Measurements from ENCODE around the gene PHF5A. TPM values are rescaled to one million over a fixed set of nuclear protein-coding genes. Genes with fewer than 3 reads are reported as not detected.

PHF5A gene
- total RNA-seq, 2 donors from 2014 or later: 39.5 to 55.0 TPM

DNA sequence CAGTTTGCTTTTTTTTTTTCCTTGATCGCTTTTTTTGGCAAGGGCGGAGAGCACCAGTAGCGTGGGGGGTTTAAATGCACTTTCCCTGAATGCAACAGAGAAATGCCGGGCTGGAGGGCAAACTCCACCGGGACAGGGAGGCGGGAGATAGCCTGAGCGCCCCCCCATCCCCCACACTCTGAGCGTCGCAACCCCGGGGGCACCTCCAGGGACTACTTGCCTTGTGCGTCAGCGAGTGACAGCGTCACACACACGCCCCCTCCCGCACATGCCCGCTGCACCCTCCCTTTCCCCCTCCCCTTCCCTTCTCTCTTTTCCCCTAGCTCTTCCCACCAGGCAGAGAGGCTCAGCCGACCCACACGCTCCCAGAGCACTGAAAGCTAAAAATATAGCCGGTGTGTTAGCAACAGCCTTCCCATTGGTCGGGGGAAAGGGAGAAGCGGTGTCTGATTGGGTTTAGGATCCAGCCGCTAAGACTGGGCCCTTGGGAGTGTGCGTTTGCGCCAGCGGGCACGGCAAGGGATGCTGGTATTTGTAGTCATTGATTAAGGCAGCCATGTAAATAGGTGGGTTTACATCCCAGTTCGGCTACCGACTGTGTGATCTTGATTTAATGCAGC, 20.2 kb downstream of the PHF5A start:
- Histone ChIP-seq H3K27me3 (no peaks in the 10 kb centered on the region), H3K4me3 (peak overlapping the region; percentile 89), H3K4me1 (no peaks in the 10 kb centered on the region), H3K36me3 (no peaks in the 10 kb centered on the region), H3K9ac (ENCODE audit: low read depth in 2 of 2, low read length in 2 of 2) (peak overlapping the region; percentile 100), H3K27ac (peak overlapping the region; percentile 99), H3K9me3 (no peaks in the 10 kb centered on the region)
- intact Hi-C loops (cut with DNase I): loop anchor here (5.0 kb wide), 1 partner anchor 161 kb away; the partner anchor contains the start of gene RANGAP1
- DNase-seq: peak; percentile 97
- TF ChIP-seq, protein P1, sequence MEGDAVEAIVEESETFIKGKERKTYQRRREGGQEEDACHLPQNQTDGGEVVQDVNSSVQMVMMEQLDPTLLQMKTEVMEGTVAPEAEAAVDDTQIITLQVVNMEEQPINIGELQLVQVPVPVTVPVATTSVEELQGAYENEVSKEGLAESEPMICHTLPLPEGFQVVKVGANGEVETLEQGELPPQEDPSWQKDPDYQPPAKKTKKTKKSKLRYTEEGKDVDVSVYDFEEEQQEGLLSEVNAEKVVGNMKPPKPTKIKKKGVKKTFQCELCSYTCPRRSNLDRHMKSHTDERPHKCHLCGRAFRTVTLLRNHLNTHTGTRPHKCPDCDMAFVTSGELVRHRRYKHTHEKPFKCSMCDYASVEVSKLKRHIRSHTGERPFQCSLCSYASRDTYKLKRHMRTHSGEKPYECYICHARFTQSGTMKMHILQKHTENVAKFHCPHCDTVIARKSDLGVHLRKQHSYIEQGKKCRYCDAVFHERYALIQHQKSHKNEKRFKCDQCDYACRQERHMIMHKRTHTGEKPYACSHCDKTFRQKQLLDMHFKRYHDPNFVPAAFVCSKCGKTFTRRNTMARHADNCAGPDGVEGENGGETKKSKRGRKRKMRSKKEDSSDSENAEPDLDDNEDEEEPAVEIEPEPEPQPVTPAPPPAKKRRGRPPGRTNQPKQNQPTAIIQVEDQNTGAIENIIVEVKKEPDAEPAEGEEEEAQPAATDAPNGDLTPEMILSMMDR (IDR thresholded peaks at IDR 0.05): no peak

DNA sequence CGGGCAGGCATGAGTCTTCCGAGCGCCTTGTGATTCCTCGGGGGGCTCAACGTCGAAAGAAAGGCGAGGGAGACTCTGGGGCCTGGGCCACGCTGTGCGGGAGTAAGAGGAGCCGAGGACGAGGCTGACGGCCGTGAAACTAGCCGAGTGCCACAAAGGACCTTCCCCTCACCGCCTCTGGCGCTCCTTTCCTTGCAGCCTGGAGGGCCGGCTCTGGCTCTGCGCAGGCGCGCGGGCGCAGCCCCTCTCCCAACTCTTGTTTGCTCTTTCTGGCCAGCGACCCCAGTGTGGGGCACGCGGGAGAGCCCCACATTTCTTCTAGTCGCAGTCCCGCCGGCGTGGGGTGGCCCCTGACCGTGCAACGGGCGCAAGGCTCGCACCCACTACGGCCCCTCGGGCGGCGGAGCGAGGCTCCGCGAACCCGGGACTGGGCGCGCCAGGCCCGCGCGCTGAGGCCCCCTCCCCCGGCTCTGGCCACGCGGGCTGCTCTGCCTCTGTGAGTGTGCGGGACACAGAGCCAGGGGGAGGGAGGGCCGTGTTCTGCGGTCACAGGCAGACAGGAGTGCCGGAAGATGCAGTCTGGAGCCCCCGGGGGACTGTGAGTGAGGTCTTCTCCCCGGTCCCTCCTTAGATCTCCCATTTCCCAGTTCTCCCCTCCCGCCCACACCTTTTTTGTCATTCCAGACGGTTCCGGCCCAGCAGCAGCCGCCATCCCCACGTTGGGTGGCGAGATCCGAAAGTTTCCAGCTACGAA, 20.9 kb downstream of the PHF5A start:
- intact Hi-C loops (cut with DNase I): loop anchor here (5.0 kb wide), 1 partner anchor 160 kb away; the partner anchor contains the start of gene RANGAP1
- Histone ChIP-seq H3K27ac (peak overlapping the region; percentile 99), H3K9me3 (no peaks in the 10 kb centered on the region), H3K4me1 (peaks cover 6% of the 10 kb centered on the region), H3K27me3 (no peaks in the 10 kb centered on the region), H3K4me3 (peak overlapping the region; percentile 89), H3K36me3 (no peaks in the 10 kb centered on the region), H3K9ac (ENCODE audit: low read depth in 2 of 2, low read length in 2 of 2) (peak overlapping the region; percentile 100)
- peak; percentile 74 for DNase-seq
- TF ChIP-seq, protein P1 (IDR thresholded peaks at IDR 0.05): no peak

DNA sequence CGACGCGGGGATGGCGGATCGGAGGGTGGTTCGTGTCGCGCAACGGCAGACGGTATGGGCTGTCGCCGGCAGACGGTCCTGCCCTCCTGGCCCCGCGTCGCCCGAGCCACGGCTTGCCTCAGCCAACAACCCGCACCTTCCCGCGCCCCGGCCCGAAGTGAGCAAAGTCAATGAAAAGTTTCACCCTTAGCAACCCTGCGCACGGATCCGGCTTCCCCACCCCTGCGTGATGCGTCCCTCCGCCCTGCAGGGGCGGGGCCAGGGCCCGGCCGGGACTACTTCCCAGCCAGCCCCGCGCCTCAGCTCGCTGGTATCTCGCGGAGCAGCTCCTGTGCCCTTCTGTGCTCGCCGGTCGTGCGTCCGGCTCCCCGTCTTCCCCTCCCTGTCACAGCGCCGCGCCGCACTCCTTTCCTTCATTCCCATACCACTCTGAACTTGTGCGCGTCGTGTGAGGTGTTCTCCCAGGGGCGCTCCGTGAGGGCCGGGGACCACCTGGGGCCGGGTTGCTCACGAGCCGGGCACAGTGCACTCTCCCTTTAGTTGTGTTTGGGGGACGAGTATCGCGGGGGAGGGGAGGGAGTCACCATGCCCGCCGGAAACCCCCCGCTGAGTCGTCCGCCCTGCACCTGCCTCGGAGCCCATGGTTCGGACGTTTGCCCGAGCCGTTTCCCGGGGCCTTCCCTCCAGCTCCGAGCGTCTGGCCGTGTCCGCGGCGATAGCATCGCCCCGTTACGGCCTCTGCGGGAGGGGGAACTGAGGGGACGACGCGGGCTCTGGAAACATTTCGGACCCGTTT, 21.7 kb downstream of the PHF5A start, which contains the start of gene TOB2:
Gene TOB2, minus strand, starts transcription at position 163 of the 796 bp plus-strand sequence. CDS start 9,456 bp downstream, outside the sequence.
- H3K4me1 ChIP-seq: peaks cover 11% of the 10 kb centered on the region
- no peaks in the 10 kb centered on the region for H3K36me3 ChIP-seq
- intact Hi-C loops (cut with DNase I): loop anchor here (5.0 kb wide), 1 partner anchor 160 kb away; the partner anchor contains the start of gene RANGAP1
- peak within 1 kb of the TSS; percentile 99 for H3K27ac ChIP-seq
- H3K9me3 ChIP-seq: no peaks in the 10 kb centered on the region
- TF ChIP-seq, protein P1 (IDR thresholded peaks at IDR 0.05): no peak
- no peaks in the 10 kb centered on the region for H3K27me3 ChIP-seq
- H3K9ac ChIP-seq (ENCODE audit: low read depth in 2 of 2, low read length in 2 of 2): peak within 1 kb of the TSS; percentile 100
- DNase-seq: peak; percentile 96
- peak within 1 kb of the TSS; percentile 89 for H3K4me3 ChIP-seq

DNA sequence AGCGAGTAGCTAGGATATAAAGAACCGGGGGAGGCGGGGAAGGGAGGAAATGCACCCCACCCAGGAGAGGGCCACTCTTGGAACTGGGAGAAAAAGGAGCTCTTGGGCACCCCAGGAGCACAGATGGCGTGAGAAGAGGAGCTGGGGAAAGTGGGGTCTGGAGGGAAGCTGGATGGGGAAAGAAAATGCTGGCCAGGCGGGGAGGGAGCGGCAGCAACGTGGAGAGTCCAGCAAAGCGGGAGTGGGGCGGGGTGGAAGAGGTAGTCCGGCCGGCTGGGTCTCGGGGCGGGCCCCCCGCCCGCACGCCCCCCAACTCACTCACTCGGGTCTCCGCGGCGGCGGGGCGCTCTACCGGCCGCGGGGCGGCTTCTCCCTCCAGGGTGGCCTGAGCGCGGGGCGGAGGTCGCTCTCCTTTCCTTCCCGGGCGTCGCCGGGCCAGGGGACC, 22.4 kb downstream of the PHF5A start:
- DNase-seq: peak; percentile 57
- Histone ChIP-seq H3K36me3 (no peaks in the 10 kb centered on the region), H3K9ac (ENCODE audit: low read depth in 2 of 2, low read length in 2 of 2) (peak overlapping the region; percentile 100), H3K4me1 (peaks cover 11% of the 10 kb centered on the region), H3K4me3 (peak overlapping the region; percentile 89), H3K9me3 (no peaks in the 10 kb centered on the region), H3K27me3 (no peaks in the 10 kb centered on the region), H3K27ac (peak overlapping the region; percentile 99)
- intact Hi-C loops (cut with DNase I): loop anchor here (5.0 kb wide), 1 partner anchor 159 kb away; the partner anchor contains the start of gene RANGAP1
- TF ChIP-seq, protein P1 (IDR thresholded peaks at IDR 0.05): no peak

Data from colonic mucosa (tissue), 4 donors.